HG03342 (cell line): Measurements from ENCODE around the gene ZCCHC13.
"Not testable (repeated sequence)": the region's sequence is repeated elsewhere in the genome, so short reads cannot be mapped to it uniquely, and the experiment has no call there.

ENCODE experiments used
- ATAC-seq: cut with Tn5 transposase; IDR thresholded peaks from one replicate; pipeline ENCODE4 v1.9.1; 2021; ENCODE audit warnings: mild to moderate bottlenecking, moderate library complexity; ENCODE audit not compliant: unreplicated experiment

The ZCCHC13 gene

DNA sequence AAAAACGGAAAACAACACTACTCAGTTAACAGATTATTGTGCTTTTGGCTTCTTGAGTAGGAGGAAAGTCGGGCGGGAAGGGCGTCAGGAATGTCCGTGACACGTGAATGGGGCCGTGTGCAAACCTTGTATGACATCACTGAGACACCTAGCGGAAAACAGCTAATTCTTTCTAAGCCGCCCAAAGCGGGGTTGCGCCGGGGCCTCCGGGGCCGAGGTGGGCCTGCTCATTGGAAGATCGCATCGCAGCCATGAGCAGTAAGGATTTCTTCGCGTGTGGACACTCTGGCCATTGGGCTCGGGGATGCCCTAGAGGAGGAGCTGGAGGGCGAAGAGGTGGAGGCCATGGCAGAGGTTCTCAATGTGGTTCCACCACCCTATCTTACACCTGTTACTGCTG is at the start of gene ZCCHC13:
ZCCHC13 (plus strand) TSS at position 165 of the 400 bp plus-strand sequence; CDS start at position 252, 87 bp downstream.
- ATAC-seq = no peak

DNA sequence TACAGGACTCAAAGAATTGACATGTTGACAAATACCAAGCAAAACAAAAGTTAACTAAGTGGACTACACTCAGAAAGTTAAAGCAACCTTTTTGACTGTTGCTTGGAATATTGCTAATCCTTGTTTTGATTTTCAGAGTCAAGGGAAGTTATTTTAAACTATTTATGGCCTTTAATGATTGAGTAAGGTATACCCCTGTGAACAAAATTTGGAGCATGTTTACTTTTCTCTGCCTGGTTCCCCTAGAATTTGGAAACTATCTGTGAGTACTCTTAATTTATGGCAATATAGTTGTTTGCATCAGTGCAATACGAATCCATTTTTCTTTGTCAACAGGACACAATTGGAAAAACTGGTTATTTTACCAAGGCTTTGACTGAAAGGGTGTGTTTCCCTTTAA is 45.9 kb upstream of the ZCCHC13 start:
- ATAC-seq = not testable (repeated sequence)

DNA sequence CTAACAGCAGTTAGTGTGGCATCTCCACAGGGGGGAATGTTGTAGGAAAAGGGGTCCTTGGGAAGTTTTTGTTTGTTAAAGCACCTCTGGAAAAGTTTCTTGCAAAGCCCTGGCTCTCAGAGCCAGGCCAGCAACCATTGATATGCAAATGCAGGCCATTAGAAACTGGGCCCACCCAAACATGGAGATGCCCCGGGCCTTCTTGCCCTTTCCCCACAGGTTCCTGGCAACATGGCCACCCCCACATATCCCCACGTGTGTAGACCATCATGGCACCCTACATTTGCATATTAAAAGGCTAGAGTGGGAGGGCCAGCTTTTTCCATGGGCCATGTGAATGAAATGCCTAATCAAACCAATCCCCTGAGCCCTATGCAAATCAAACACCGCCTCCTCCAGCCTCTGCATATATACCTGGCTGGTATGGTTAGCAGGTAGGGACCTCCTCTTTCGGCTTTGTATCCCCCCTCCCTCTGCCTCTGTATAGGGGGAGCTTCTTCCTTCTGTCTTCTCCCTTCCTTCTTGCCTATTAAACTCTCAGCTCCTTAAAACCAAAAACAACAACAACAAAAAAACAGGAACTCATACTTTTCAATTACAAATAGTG is 44.0 kb upstream of the ZCCHC13 start:
- no peak for ATAC-seq

GRCh38 chrX:74262452-74263209 is 41.3 kb upstream of the ZCCHC13 start:
- ATAC-seq = no peak

DNA sequence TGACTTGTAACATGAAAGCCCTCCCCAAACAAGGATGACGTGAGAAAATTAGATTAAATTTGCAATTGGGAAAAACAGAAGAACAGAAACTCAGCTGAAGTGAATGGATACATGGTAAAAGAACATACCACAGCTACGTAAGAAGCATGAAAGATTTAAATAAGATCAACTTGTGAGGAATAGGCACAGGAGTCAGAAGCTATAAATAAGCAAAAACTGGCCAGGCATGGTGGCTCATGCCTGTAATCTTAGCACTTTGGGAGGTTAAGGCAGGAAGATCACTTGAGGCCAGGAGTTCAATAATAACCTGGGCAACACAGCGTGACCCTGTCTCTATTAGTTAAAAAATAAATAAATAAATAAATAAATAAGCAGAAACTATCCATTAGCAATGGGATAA is 33.6 kb upstream of the ZCCHC13 start:
- ATAC-seq = no peak

- ATAC-seq = no peak
Measured at GRCh38 chrX:74272230-74272629, 31.8 kb upstream of the ZCCHC13 start.

DNA sequence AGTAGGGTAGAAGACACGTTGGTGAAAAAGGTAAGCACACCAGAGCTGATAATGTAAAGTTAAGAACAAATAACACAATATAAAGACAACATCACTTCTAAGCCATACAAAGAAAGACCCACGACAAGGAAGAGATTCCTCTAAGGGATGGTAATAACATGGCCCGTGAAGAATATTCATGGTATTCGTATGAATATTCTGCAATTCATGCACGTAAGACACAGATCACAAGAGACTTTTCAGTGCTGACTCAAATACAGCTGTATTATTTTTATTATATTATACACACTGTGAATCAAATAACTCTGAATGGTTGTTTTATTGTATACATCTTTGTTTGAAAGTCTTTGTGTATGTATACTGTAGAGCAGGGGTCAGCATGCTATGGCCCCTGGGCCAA is 29.5 kb upstream of the ZCCHC13 start:
- ATAC-seq = no peak

- no peak for ATAC-seq
Measured at GRCh38 chrX:74277320-74277719, 26.7 kb upstream of the ZCCHC13 start.

- no peak for ATAC-seq
Measured at GRCh38 chrX:74277846-74278245, 26.1 kb upstream of the ZCCHC13 start.

- ATAC-seq = no peak
Measured at GRCh38 chrX:74280759-74281158, 23.2 kb upstream of the ZCCHC13 start.

DNA sequence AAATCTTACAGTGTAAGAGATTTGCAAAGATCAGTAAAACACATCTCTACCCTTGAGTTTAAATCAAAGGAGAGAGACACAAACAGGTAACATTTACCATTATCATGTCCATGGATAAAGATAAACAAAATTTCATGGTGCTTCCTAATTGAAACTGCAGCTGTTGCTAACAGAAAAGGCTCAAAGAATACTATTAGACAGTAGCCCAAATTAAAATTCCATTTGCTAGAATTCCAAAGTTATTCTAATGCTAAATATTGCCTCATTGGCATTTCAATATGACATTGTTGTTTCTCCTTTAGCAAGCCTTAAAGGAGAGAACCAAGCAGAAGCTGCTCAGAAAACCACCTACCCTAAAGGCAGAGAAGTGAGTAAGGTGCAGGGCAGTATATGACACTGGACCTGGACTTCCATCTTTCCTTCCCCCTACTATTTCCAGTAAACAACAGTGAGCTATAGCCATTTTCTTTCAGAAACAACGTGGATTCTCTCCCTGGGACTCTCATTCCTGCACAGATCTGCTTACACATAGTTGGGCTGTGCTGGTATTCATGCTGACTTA is 19.5 kb upstream of the ZCCHC13 start:
- no peak for ATAC-seq

- no peak for ATAC-seq
Measured at GRCh38 chrX:74286950-74287740, 16.8 kb upstream of the ZCCHC13 start.

- ATAC-seq = no peak
Measured at GRCh38 chrX:74291577-74291963, 12.4 kb upstream of the ZCCHC13 start.

DNA sequence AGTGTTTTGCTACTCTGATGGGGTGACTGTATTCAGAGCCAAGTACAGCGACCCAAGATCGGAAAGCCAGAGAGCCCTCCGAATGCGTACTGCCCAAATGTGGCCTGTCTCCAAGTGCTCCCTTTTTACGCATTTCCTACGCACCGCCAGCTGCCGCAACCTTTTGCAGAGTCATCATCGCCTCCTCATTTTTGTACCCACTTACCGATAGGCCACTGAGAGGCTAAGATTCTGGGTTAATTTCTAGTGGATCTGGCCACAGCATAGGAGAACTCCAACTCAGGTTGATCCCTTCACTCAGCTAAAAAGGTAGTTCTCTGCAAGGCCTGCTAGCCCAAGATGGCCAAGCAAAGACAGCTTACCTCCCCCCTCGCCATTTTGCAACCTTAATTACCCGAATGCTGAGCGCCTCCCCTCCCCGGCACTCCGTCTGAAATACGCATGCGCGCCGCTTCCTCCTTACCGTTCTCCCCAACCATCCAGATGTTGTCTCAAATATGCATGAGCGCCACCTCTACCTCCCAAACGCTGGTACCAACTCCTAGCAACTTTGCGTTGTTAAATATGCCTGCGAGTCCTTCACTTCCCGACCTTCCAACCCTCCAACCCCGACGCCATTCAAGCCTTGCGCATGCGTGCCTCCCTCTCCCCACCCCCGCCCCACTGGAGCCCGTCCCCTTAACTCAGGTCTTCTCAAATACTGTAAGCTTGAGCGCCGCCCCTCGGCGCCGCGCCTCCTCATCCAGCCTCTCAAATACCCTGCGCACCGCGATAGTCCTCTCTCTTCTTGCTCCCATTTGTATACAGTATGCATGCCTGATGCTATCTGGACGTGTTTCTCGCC is 11.8 kb upstream of the ZCCHC13 start:
- peak; percentile 85 for ATAC-seq

GRCh38 chrX:74292808-74293123 is 11.2 kb upstream of the ZCCHC13 start:
- no peak for ATAC-seq

DNA sequence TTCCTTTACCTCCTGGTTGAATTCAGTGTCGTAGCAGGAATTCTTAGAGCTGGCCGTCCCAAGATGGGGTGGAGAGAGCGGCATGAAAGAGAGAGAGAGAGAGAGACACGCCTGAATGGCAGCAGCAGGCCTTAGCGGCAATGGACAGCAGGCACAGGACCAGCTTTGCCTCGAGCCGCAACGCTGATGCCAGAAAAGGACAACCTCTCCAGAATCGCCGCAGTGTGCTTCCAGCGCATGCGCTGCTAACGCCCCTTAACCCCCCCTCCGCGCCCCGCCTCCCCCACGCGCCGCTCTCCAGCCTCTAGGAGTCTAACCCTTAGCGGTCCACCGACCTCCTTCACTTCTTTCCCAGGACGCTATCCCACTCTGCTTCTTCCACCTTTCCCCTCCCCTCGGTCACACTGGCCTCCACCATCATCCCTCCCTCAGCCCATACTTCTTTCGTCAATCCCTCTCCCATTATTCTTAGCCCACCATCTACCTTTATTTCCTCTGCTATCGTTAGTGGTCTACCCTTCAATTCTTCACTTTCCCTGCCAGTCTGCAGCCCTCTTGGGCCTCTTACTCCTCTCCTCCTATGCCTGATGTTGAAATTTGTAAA is 10.5 kb upstream of the ZCCHC13 start:
- ATAC-seq = peak; percentile 29

GRCh38 chrX:74295101-74295500 is 8.9 kb upstream of the ZCCHC13 start:
- ATAC-seq = no peak

GRCh38 chrX:74297766-74298165 is 6.2 kb upstream of the ZCCHC13 start:
- no peak for ATAC-seq

DNA sequence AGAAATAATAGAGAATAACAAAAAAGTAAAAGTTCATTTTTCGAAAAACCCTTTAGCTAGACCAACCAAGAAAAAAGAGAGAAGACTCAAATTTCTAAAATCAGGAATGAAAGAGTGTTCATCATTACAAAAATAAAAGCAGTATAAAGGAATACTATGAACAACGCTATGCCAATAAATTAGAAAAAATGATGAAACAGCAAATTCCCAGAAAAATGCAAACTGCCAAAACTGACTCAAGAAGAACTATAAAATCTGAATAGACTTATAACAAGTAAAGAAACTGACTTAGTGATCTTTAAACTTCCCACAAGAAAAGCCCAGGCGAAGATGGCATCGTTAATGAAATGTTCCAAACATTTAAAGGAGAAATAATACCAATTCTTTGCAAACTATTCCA is 3.1 kb upstream of the ZCCHC13 start:
- no peak for ATAC-seq

DNA sequence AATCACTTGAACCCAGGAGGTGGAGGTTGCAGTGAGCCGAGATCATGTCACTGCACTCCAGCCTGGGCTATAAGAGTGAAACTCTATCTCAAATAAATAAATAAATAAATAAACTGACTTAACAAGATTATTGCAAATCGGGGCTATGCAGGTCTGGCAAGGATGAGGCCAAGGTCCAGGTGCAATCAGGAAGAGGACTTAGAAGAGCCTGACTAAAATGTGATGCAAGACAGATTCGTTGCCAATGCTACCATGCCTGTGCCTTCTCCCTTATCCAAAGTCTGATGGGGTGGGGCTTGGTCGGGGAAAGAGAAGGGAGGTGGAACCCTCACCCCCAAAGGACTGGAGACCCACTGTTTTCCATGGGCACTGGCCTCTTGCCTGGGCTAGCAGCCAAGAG is 14.7 kb downstream of the ZCCHC13 start:
- no peak for ATAC-seq
